Suppressor macrophage treated with lipopolysaccharide for 1 hour (primary cell): ENCODE results near the gene FOXK2.
"Not testable (repeated sequence)": the region's sequence is repeated elsewhere in the genome, so short reads cannot be mapped to it uniquely, and the experiment has no call there.

Experiments used
- DNase-seq, 3 donors: peaks; one replicate each; pipeline ENCODE4 v3.0.0-alpha.2; 2020 to 2022

Gene FOXK2

GRCh38 chr17:82534401-82534812 is 14.9 kb downstream of the FOXK2 start:
- DNase-seq = no peak

- DNase-seq = no peak
Observed at GRCh38 chr17:82536512-82537201, 17.1 kb downstream of the FOXK2 start.

- DNase-seq = peak in 1 of 3 donors; percentile 51
Observed at GRCh38 chr17:82537228-82537627, 17.7 kb downstream of the FOXK2 start.

- not testable (repeated sequence) for DNase-seq
Observed at GRCh38 chr17:82539076-82539475, 19.5 kb downstream of the FOXK2 start.

- no peak for DNase-seq
Observed at GRCh38 chr17:82542439-82542838, 22.9 kb downstream of the FOXK2 start.

GRCh38 chr17:82544431-82545070 is 25.0 kb downstream of the FOXK2 start:
- no peak for DNase-seq

- DNase-seq = no peak
Observed at GRCh38 chr17:82545071-82545462, 25.5 kb downstream of the FOXK2 start.

- no peak for DNase-seq
Observed at GRCh38 chr17:82547981-82548380, 28.4 kb downstream of the FOXK2 start.

- peak; percentile 85 to 86 (median 85) for DNase-seq
Observed at GRCh38 chr17:82548681-82549303, 29.3 kb downstream of the FOXK2 start.

- peak; percentile 84 to 91 (median 87) for DNase-seq
Observed at GRCh38 chr17:82551779-82552457, 32.4 kb downstream of the FOXK2 start.

- no peak for DNase-seq
Observed at GRCh38 chr17:82552580-82552979, 33.0 kb downstream of the FOXK2 start.

GRCh38 chr17:82553210-82553930 is 33.8 kb downstream of the FOXK2 start:
- no peak for DNase-seq

- DNase-seq = not testable (repeated sequence)
Observed at GRCh38 chr17:82557510-82557909, 38.0 kb downstream of the FOXK2 start.

GRCh38 chr17:82559566-82560251 is 40.2 kb downstream of the FOXK2 start:
- DNase-seq = no peak

- DNase-seq = no peak
Observed at GRCh38 chr17:82560252-82560642, 40.7 kb downstream of the FOXK2 start.

GRCh38 chr17:82560802-82561428 is 41.4 kb downstream of the FOXK2 start:
- no peak for DNase-seq

GRCh38 chr17:82561429-82562035 is 42.0 kb downstream of the FOXK2 start:
- no peak for DNase-seq

- not testable (repeated sequence) for DNase-seq
Observed at GRCh38 chr17:82562718-82563220, 43.2 kb downstream of the FOXK2 start.

- peak in 1 of 3 donors; percentile 32 for DNase-seq
Observed at GRCh38 chr17:82563318-82563717, 43.8 kb downstream of the FOXK2 start.

GRCh38 chr17:82563745-82564144 is 44.2 kb downstream of the FOXK2 start:
- DNase-seq = not testable (repeated sequence)

GRCh38 chr17:82564241-82564640 is 44.7 kb downstream of the FOXK2 start:
- DNase-seq = no peak
